ENCODE measurements around the gene C7. TPM values are rescaled to one million over a fixed set of nuclear protein-coding genes. Genes with fewer than 3 reads are reported as not detected.

The C7 gene
- total RNA-seq, 1 donor from 2014 or later, result 302 TPM

Other genes with a start within 250 kb of the C7 start
- 31.2 TPM for gene PTGER4, start 229.6 kb upstream of the C7 start, total RNA-seq
- gene TTC33, start 153.5 kb upstream of the C7 start, total RNA-seq, result 16.6 TPM
- gene PRKAA1, start 111.1 kb upstream of the C7 start, total RNA-seq, result 83.0 TPM
- 942 TPM for gene RPL37, start 74.3 kb upstream of the C7 start, total RNA-seq
- 24.1 TPM for gene CARD6, start 68.1 kb upstream of the C7 start, total RNA-seq
- not detected for gene MROH2B, start 161.8 kb downstream of the C7 start, total RNA-seq